GM04503 (cell line): Measurements from ENCODE around the gene RPS19BP1.

ENCODE experiments used
- DNase-seq: peaks from one replicate; pipeline ENCODE4 v3.0.0-alpha.2; 2012; ENCODE audit warnings: low read depth

RPS19BP1 gene

GRCh38 chr22:39532215-39533073 is at the start of gene RPS19BP1:
TSS of gene RPS19BP1 (minus strand) at chr22:39532748. CDS start at chr22:39532738, 10 bp downstream.
- peak; percentile 95 for DNase-seq

- no peak for DNase-seq
These were observed 48.8 kb upstream of the RPS19BP1 start for GRCh38 chr22:39581303-39581702.

GRCh38 chr22:39580795-39581194 is 48.2 kb upstream of the RPS19BP1 start:
- DNase-seq: no peak

GRCh38 chr22:39580006-39580441 is 47.5 kb upstream of the RPS19BP1 start:
- no peak for DNase-seq

- no peak for DNase-seq
These were observed 45.4 kb upstream of the RPS19BP1 start for GRCh38 chr22:39577900-39578299.

GRCh38 chr22:39577366-39577765 is 44.8 kb upstream of the RPS19BP1 start:
- no peak for DNase-seq

- no peak for DNase-seq
These were observed 43.5 kb upstream of the RPS19BP1 start for GRCh38 chr22:39576027-39576426.

GRCh38 chr22:39575552-39575825 is 42.9 kb upstream of the RPS19BP1 start:
- DNase-seq: no peak

- peak; percentile 20 for DNase-seq
These were observed 42.4 kb upstream of the RPS19BP1 start for GRCh38 chr22:39574779-39575551.

GRCh38 chr22:39571538-39571937 is 39.0 kb upstream of the RPS19BP1 start:
- DNase-seq: no peak

- no peak for DNase-seq
These were observed 38.1 kb upstream of the RPS19BP1 start, which contains the start of gene CACNA1I for GRCh38 chr22:39570665-39571064. TSS of gene CACNA1I (plus strand) at chr22:39570753. CDS start at chr22:39570753, 0 bp downstream.

GRCh38 chr22:39570226-39570625 is 37.7 kb upstream of the RPS19BP1 start:
- no peak for DNase-seq

- no peak for DNase-seq
These were observed 36.5 kb upstream of the RPS19BP1 start for GRCh38 chr22:39569066-39569465.

- DNase-seq: no peak
These were observed 35.9 kb upstream of the RPS19BP1 start for GRCh38 chr22:39568278-39568981.

- no peak for DNase-seq
These were observed 34.8 kb upstream of the RPS19BP1 start for GRCh38 chr22:39567135-39567946.

- no peak for DNase-seq
These were observed 32.9 kb upstream of the RPS19BP1 start for GRCh38 chr22:39565414-39565944.

GRCh38 chr22:39563571-39564428 is 31.3 kb upstream of the RPS19BP1 start:
- DNase-seq: no peak

- DNase-seq: no peak
These were observed 30.4 kb upstream of the RPS19BP1 start for GRCh38 chr22:39562839-39563489.

GRCh38 chr22:39560127-39560526 is 27.6 kb upstream of the RPS19BP1 start:
- no peak for DNase-seq
